ENCODE measurements around the gene MAOB.

Gene MAOB

DNA sequence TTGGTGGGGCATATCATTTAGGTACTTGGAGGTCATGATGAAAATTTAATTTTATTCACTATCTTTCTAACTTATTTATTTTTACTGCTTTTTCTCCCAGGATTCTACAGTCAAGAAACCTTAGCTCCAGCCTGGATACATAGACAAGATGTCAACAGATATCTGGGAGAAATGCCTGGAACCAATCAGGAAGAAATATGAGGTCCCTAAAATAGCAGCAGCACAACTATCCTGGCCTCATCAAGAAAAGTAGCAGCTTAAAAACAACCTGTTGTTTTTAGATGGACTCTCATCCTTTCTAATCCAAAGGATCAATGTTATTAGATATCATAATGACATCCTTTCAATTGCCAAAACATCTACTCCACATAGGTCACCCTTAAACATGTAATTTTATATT, 54.5 kb downstream of the MAOB start:
- CTCF ChIA-PET = interaction anchor here (0.6 to 1.6 kb wide), 4 partner anchors 9 to 268 kb away, joined by 3 to 4 read pairs (median 4); no protein-coding TSS in a partner anchor
- H3K4me1 ChIP-seq (ENCODE audit: control insufficient read depth, insufficient read depth, low read length) = no peaks in the 10 kb centered on the region
- no peak overlapping the region for H3K4me3 ChIP-seq (ENCODE audit: low read depth, low read length)
- TF ChIP-seq ZNF202 (tag by site-specific recombination; IDR thresholded peaks at IDR 0.05; ENCODE audit: borderline replicate concordance) (no peak), ZNF302 (tag by site-specific recombination; IDR thresholded peaks at IDR 0.05; ENCODE audit: low read depth) (no peak), KLF16 (tag by site-specific recombination; IDR thresholded peaks at IDR 0.05) (no peak)
- no peaks in the 10 kb centered on the region for H3K9me3 ChIP-seq (ENCODE audit: control insufficient read depth, insufficient read depth, low read depth, low read length)
- POLR2A ChIA-PET = no interaction called here
- H3K36me3 ChIP-seq (ENCODE audit: control insufficient read depth in 2 of 2, insufficient read depth in 1 of 2, low read length in 2 of 2) = no peaks in the 10 kb centered on the region
- no peak overlapping the region for H3K27ac ChIP-seq (ENCODE audit: extremely low read depth, low read depth, low read length)

DNA sequence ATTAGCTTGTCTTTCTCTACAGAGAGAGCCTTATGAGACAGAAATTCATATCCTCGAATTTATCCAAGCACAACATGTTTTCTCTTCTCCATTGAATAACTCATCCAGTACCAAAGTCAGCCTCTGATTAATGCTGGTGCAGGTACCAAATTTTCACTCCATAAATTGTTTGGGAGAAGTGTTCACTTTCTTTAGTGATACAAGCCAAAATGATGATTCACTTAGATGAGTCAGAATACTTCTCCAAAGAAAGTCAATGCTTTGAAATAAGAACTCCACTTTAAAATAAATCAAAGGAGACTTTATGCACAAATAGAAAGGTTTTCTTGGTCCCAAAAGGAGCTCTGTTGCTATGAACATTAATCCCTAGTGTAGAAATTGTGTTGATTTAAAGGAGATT, 60.2 kb downstream of the MAOB start:
- Histone ChIP-seq H3K4me1 (ENCODE audit: control insufficient read depth, insufficient read depth, low read length) (no peaks in the 10 kb centered on the region), H3K27ac (ENCODE audit: extremely low read depth, low read depth, low read length) (no peak overlapping the region), H3K36me3 (ENCODE audit: control insufficient read depth in 2 of 2, insufficient read depth in 1 of 2, low read length in 2 of 2) (no peaks in the 10 kb centered on the region), H3K4me3 (ENCODE audit: low read depth, low read length) (no peak overlapping the region), H3K9me3 (ENCODE audit: control insufficient read depth, insufficient read depth, low read depth, low read length) (no peaks in the 10 kb centered on the region)
- POLR2A ChIA-PET = no interaction called here
- TF ChIP-seq ZNF837 (tag by site-specific recombination; IDR thresholded peaks at IDR 0.05) = no peak
- TF ChIP-seq REPIN1 (tag by site-specific recombination; IDR thresholded peaks at IDR 0.05; ENCODE audit: low read depth) = no peak
- TF ChIP-seq ZNF394 (tag by site-specific recombination; IDR thresholded peaks at IDR 0.05; ENCODE audit: borderline replicate concordance) = no peak
- no peak for TF ChIP-seq EGR2 (tag by site-specific recombination; IDR thresholded peaks at IDR 0.05; ENCODE audit: low read depth)
- TF ChIP-seq BCL11A (tag by site-specific recombination; IDR thresholded peaks at IDR 0.05; ENCODE audit: low read depth) = no peak
- CTCF ChIA-PET = interaction anchor here (0.7 to 1.7 kb wide), 3 partner anchors 11 to 422 kb away, joined by 4 to 6 read pairs (median 5); no protein-coding TSS in a partner anchor

DNA sequence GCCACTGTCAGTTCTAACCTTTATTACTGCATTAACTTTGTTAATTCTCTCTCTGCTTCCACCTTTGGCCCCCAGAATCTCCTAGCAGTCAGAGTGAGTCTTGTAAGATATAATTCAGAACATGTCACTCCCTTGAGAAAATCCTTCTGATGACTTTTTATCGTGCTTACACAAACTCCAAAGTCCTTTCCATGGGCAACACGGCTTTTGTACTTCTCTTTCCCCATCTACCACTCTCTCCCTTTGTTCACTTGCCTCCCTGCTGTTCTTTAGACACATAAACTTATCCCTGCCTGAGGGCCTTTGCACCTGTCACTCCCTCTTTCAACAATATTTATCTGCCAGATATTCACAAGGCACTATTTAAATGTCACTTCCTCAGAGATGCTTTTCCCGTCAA, 64.8 kb downstream of the MAOB start:
- H3K4me1 ChIP-seq (ENCODE audit: control insufficient read depth, insufficient read depth, low read length) = no peaks in the 10 kb centered on the region
- H3K4me3 ChIP-seq (ENCODE audit: low read depth, low read length) = no peak overlapping the region
- H3K27ac ChIP-seq (ENCODE audit: extremely low read depth, low read depth, low read length) = no peak overlapping the region
- ChIA-PET CTCF (interaction anchor here (0.6 to 0.9 kb wide), 2 partner anchors 148 to 208 kb away, joined by 3 read pairs; no protein-coding TSS in a partner anchor), POLR2A (no interaction called here)
- H3K36me3 ChIP-seq (ENCODE audit: control insufficient read depth in 2 of 2, insufficient read depth in 1 of 2, low read length in 2 of 2) = no peaks in the 10 kb centered on the region
- no peak for TF ChIP-seq ZNF341 (tag by site-specific recombination; IDR thresholded peaks at IDR 0.05; ENCODE audit: low read depth)
- TF ChIP-seq, protein P1, sequence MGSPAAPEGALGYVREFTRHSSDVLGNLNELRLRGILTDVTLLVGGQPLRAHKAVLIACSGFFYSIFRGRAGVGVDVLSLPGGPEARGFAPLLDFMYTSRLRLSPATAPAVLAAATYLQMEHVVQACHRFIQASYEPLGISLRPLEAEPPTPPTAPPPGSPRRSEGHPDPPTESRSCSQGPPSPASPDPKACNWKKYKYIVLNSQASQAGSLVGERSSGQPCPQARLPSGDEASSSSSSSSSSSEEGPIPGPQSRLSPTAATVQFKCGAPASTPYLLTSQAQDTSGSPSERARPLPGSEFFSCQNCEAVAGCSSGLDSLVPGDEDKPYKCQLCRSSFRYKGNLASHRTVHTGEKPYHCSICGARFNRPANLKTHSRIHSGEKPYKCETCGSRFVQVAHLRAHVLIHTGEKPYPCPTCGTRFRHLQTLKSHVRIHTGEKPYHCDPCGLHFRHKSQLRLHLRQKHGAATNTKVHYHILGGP (tag by site-specific recombination; IDR thresholded peaks at IDR 0.05) = no peak
- TF ChIP-seq ZNF670 (tag by site-specific recombination; IDR thresholded peaks at IDR 0.05; ENCODE audit: low read depth) = no peak
- no peak for TF ChIP-seq ZNF776 (tag by site-specific recombination; IDR thresholded peaks at IDR 0.05; ENCODE audit: borderline replicate concordance)
- TF ChIP-seq ZNF510 (tag by site-specific recombination; IDR thresholded peaks at IDR 0.05; ENCODE audit: insufficient replicate concordance) = no peak
- TF ChIP-seq ZNF324 (tag by site-specific recombination; IDR thresholded peaks at IDR 0.05) = no peak
- no peak for TF ChIP-seq TRIM28 (IDR thresholded peaks at IDR 0.05; ENCODE audit: borderline replicate concordance, low read length)
- no peak for TF ChIP-seq ZNF514 (tag by site-specific recombination; IDR thresholded peaks at IDR 0.05)
- TF ChIP-seq ZNF621 (tag by site-specific recombination; IDR thresholded peaks at IDR 0.05) = no peak
- no peak for TF ChIP-seq ZNF274 (IDR thresholded peaks at IDR 0.05; ENCODE audit: low read length)
- TF ChIP-seq ZNF274 (tag by site-specific recombination; IDR thresholded peaks at IDR 0.05; ENCODE audit: borderline replicate concordance) = no peak
- TF ChIP-seq, protein P2, sequence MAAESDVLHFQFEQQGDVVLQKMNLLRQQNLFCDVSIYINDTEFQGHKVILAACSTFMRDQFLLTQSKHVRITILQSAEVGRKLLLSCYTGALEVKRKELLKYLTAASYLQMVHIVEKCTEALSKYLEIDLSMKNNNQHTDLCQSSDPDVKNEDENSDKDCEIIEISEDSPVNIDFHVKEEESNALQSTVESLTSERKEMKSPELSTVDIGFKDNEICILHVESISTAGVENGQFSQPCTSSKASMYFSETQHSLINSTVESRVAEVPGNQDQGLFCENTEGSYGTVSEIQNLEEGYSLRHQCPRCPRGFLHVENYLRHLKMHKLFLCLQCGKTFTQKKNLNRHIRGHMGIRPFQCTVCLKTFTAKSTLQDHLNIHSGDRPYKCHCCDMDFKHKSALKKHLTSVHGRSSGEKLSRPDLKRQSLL (tag by site-specific recombination; IDR thresholded peaks at IDR 0.05) = no peak
- TF ChIP-seq WT1 (tag by site-specific recombination; IDR thresholded peaks at IDR 0.05) = no peak
- TF ChIP-seq, protein P3, sequence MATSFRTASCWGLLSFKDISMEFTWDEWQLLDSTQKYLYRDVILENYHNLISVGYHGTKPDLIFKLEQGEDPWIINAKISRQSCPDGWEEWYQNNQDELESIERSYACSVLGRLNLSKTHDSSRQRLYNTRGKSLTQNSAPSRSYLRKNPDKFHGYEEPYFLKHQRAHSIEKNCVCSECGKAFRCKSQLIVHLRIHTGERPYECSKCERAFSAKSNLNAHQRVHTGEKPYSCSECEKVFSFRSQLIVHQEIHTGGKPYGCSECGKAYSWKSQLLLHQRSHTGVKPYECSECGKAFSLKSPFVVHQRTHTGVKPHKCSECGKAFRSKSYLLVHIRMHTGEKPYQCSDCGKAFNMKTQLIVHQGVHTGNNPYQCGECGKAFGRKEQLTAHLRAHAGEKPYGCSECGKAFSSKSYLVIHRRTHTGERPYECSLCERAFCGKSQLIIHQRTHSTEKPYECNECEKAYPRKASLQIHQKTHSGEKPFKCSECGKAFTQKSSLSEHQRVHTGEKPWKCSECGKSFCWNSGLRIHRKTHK (tag by site-specific recombination; IDR thresholded peaks at IDR 0.05) = no peak
- H3K9me3 ChIP-seq (ENCODE audit: control insufficient read depth, insufficient read depth, low read depth, low read length) = no peaks in the 10 kb centered on the region
